Fibroblast of the aortic adventitia (primary cell): ENCODE measurements around the gene SLC16A10. TPM values are rescaled to one million over a fixed set of nuclear protein-coding genes. Genes with fewer than 3 reads are reported as not detected.
"Not testable (repeated sequence)": the region's sequence is repeated elsewhere in the genome, so short reads cannot be mapped to it uniquely, and the experiment has no call there.

Source experiments
- DNase-seq: peaks from one replicate; pipeline ENCODE4 v3.0.0-alpha.2; 2010; ENCODE audit warnings: low read depth
- H3K4me3 ChIP-seq: 2 replicates; pipeline ENCODE4 v1.5.1; 2011; ENCODE audit warnings: low read depth, mild to moderate bottlenecking, control low read depth, low read length, moderate library complexity
- CTCF ChIP-seq: IDR thresholded peaks from 2 replicates; pipeline ENCODE4 v1.5.1; 2011; ENCODE audit warnings: mild to moderate bottlenecking, low read length, control low read depth, inconsistent platforms; ENCODE audit not compliant: insufficient read depth
- total RNA-seq: library from RNA; depleted of rRNA; stranded (reverse); fragments of >200 nt; gene quantifications from 2 replicates; pipeline ENCODE4 v1.2.3, GENCODE V29; 2012; ENCODE audit warnings: low replicate concordance

SLC16A10 gene
- total RNA-seq, 1 donor = not detected

GRCh38 chr6:111057074-111057752 is 30.1 kb upstream of the SLC16A10 start:
- peak; percentile 83 for TF ChIP-seq CTCF
- H3K4me3 ChIP-seq = no peak overlapping the region
- DNase-seq = peak; percentile 61

GRCh38 chr6:111061508-111061907 is 25.8 kb upstream of the SLC16A10 start:
- DNase-seq = no peak
- no peak for TF ChIP-seq CTCF
- no peak overlapping the region for H3K4me3 ChIP-seq

DNA sequence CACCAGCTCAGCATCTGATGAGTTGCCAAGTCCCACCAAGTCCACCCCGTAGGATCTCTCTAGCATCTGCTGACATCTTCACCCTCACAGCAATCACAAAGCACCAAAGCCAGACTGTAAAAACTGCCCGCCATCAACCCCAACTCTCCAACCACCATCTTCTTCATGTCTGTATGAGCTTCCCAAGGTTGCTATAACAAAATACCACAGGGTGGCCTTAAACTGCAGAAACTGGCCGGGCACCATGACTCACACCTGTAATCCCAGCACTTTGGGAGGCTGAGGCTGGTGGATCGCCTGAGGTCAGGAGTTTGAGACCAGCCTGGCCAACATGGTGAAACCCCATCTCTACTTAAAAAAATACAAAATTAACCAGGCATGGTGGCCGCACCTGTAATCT is 25.3 kb upstream of the SLC16A10 start:
- not testable (repeated sequence) for H3K4me3 ChIP-seq, DNase-seq

- not testable (repeated sequence) for H3K4me3 ChIP-seq, DNase-seq
Observed at GRCh38 chr6:111062860-111063259, 24.4 kb upstream of the SLC16A10 start.

- TF ChIP-seq CTCF = no peak
- no peak overlapping the region for H3K4me3 ChIP-seq
- DNase-seq = no peak
Observed at GRCh38 chr6:111068109-111068865, 19.0 kb upstream of the SLC16A10 start.

DNA sequence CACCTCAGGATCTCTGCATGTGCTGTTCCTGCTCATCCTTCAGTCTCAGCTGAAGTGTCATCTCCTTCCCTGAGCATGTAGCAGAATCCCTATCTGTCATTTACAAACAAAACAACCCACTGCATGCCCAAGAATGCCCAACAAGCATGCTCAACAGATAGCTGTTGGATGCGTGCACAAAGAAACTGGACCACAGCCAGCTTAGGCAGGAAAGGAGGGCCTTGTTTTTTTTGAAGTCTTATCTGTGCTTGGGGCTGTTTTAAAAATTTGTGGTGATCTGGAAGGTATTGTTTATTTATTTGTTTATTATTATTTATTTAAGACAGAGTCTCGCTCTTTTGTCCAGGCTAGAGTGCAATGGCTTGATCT is 18.5 kb upstream of the SLC16A10 start:
- no peak overlapping the region for H3K4me3 ChIP-seq
- no peak for TF ChIP-seq CTCF
- DNase-seq = no peak

DNA sequence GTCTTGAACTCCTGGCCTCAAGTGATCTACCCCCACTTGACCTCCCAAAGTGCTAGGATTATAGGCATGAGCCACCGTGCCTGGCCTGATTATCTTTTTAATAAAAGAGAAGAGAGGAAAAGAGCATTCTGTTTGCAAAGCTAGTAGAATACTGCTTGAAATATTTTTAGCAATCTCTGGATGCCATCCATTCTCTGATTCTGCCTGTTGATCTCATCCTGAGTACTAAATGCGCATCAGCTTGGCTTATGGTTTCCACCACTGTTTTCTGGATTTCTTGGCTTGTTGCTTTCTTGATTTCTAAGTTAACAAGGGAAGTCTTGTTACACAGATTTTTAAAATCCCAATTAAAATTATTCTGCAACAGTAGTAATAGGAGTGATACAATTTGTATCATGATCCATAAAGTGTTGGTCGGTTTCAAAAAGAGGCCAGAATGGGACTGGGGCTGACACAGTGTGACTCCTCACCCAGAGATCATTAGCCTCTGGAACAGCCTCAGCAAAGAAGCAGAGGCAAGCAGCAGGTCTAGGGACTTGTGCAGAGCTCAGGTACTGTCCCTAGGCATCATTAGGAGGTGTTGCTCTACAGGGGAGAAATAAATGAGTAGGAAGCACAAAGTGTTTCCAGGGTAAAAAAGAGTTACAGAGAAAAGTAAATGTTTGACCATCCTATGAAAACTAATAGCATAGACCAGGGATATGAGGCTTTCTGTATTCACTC is 17.8 kb upstream of the SLC16A10 start:
- no peak for DNase-seq
- no peak for TF ChIP-seq CTCF
- H3K4me3 ChIP-seq = no peak overlapping the region
